Astrocyte of the cerebellum (primary cell): ENCODE data around the gene PTPRM.

ENCODE experiments used
- DNase-seq: peaks from one replicate; pipeline ENCODE4 v3.0.0-alpha.2; 2011; ENCODE audit warnings: low read depth
- H3K4me3 ChIP-seq: 2 replicates; pipeline ENCODE4 v1.5.1; 2011; ENCODE audit warnings: mild to moderate bottlenecking, low read depth, low read length, moderate library complexity
- CTCF ChIP-seq: IDR thresholded peaks from 2 replicates; pipeline ENCODE4 v1.5.1; 2012; ENCODE audit warnings: low read length, low read depth, moderate library complexity, mild to moderate bottlenecking; ENCODE audit errors: missing control alignments
- in situ Hi-C: cut with HindIII; loops from 2 replicates; pipeline ENCODE4 v1.10.0; 2017; ENCODE audit warnings: low sequenced_read_pairs

The PTPRM gene

GRCh38 chr18:7772510-7772888 is 205.4 kb downstream of the PTPRM start:
- in situ Hi-C loops = no loop called here
- H3K4me3 ChIP-seq = no peak overlapping the region
- no peak for TF ChIP-seq CTCF
- DNase-seq = no peak

- TF ChIP-seq CTCF = no peak
- in situ Hi-C loops = no loop called here
- no peak for DNase-seq
- no peak overlapping the region for H3K4me3 ChIP-seq
Measured at GRCh38 chr18:7772951-7773350, 205.8 kb downstream of the PTPRM start.

GRCh38 chr18:7775128-7775527 is 208.0 kb downstream of the PTPRM start:
- DNase-seq = no peak
- no peak overlapping the region for H3K4me3 ChIP-seq
- no peak for TF ChIP-seq CTCF
- in situ Hi-C loops = no loop called here

- in situ Hi-C loops = no loop called here
- no peak overlapping the region for H3K4me3 ChIP-seq
- no peak for DNase-seq
- no peak for TF ChIP-seq CTCF
Measured at GRCh38 chr18:7775843-7776242, 208.7 kb downstream of the PTPRM start.

GRCh38 chr18:7778181-7778580 is 211.1 kb downstream of the PTPRM start:
- DNase-seq = no peak
- in situ Hi-C loops = no loop called here
- no peak overlapping the region for H3K4me3 ChIP-seq
- TF ChIP-seq CTCF = no peak

- in situ Hi-C loops = no loop called here
- H3K4me3 ChIP-seq = no peak overlapping the region
- TF ChIP-seq CTCF = no peak
- no peak for DNase-seq
Measured at GRCh38 chr18:7779211-7779610, 212.1 kb downstream of the PTPRM start.

- no peak overlapping the region for H3K4me3 ChIP-seq
- no peak for DNase-seq
- TF ChIP-seq CTCF = no peak
- in situ Hi-C loops = no loop called here
Measured at GRCh38 chr18:7784171-7784570, 217.1 kb downstream of the PTPRM start.
